Fibroblast of peridontal ligament (primary cell): ENCODE results near the gene GIPC2.

Source experiments
- DNase-seq: peaks from one replicate; pipeline ENCODE4 v3.0.0-alpha.2; 2010; ENCODE audit errors: extremely low read depth

GIPC2 gene

DNA sequence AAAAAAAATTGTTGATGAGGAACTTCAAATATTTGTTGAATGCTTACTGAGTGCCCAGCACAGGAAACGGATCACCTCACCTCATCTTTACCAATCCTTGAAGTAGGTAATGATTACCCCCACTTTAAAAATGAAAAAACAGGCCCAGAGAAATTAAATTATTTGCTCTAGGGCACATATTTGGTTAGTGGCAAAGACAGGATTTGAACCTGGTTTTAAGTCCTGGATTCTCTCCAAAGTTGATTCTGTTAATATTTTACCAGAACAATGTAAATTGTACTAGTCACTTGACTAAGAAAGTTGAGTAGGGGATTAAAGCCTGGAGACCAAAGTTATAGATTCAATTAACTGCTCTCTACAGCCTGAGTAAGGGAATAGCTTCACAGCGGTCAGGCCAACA is 97.9 kb downstream of the GIPC2 start:
- DNase-seq = no peak

GRCh38 chr1:78145105-78145580 is 99.4 kb downstream of the GIPC2 start:
- DNase-seq = peak; percentile 91

- DNase-seq = no peak
These were observed 100.5 kb downstream of the GIPC2 start for GRCh38 chr1:78146205-78146771.

DNA sequence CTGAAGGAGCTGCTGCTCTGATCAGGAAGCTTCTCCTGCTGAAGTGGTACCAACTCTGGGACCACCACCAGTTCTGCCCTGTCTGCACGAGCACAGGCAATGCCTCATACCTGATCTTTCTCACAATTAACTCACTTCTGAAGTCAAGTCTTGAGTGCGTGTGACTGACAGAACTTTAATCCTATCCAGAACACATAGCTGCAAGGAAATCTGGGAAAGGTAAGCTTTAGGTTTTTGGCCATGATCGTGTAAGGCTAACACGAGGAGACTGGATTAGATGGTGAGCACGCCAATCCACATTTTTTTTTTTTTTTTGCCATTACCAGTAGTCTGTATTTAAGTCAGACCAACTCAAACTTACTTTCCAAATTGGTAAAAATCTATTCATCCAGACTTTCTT is 101.3 kb downstream of the GIPC2 start:
- DNase-seq = no peak

DNA sequence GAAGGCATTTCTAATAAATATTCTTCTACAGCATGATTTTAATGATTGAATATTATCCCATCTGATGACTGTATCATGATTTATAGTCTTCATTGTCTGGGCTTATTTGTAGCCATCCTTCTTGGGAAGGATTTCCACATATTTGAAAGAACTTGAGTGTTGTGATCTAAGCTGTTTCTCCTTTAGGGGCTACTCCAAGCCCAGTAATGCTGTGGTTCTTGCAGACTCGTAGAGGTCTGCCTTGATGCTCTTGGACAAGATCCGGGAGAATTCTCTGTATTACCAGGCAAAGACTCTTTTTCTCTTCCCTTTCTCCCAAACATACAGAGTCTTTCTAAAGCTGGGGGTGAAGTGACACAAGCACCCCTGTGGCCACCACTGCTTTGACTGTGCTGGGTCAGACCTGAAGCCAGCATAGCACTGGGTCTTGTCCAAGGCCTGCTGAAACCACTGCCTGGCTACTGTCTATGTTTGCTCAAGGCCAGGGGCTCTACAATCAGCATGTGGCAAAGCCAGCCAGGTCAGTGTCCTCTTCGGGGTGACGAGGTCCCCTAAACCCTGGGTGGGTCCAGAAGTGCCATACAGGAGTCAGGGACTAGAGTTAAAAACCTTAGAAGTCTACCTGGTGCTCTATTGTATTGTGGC is 107.4 kb downstream of the GIPC2 start:
- DNase-seq = peak; percentile 57

- DNase-seq = no peak
These were observed 109.4 kb downstream of the GIPC2 start for GRCh38 chr1:78155121-78155520.

GRCh38 chr1:78156805-78157521 is 111.2 kb downstream of the GIPC2 start:
- DNase-seq = peak; percentile 95

DNA sequence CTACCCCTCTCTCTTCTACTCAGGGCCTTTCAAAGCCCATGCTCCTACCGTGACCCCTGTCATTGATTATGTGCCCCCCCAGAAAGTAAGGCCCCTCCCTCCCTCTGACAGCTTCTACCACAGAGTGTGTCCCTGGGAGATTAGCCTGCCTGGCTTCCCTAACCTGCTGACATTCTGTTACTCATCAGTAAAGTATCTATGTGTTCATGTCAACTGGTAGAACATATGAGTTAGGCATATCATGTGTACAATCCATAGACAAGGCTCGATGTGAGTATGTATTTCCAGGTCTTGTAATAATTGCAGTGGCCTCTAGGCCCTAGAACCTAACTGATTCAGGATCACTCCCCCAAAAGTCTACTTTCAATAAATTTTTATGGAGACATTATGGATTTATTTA is 120.0 kb downstream of the GIPC2 start:
- DNase-seq = no peak

DNA sequence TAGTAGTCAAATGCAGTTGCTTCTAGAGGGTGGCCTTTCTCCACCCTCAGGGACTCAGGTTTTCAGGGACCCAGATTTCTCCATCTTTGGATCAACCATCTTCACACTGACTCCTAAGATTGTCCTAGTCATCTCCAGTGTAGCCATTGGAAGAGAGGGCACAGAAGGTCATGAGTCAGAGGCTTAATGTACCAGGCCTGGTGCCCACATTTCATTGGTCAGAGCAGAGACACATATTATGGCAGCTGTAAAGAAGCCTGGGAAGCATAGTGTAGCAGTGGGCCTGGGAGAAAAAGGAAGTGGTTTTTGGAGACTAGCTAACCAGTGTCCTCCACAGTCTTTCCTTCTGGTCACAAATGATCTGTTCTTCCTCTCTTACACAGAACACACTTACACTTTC is 122.5 kb downstream of the GIPC2 start:
- no peak for DNase-seq

- DNase-seq = no peak
These were observed 125.1 kb downstream of the GIPC2 start for GRCh38 chr1:78170859-78171258.

- peak; percentile 45 for DNase-seq
These were observed 126.2 kb downstream of the GIPC2 start for GRCh38 chr1:78171736-78172590.

DNA sequence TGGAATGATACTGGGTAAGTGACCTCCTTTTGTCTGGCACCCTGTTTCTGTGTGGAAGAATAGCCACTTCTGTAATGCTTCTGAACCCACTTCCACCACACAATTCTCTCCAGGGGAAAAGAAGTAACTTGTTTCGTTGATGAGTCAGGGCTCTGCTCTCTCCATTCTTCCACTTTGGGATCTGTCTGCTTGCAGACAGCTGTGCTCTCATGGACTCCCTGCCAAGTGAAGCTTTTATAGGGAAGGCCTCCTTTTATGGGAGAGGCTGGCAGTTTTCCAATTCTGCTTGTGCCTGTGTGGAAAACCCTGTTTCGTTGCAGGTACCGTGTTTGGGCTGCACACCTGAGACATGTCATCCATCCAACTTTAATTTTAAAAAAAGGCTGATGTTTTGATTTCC is 130.7 kb downstream of the GIPC2 start:
- DNase-seq = peak; percentile 94

GRCh38 chr1:78177708-78178270 is 132.0 kb downstream of the GIPC2 start:
- DNase-seq = peak; percentile 28

DNA sequence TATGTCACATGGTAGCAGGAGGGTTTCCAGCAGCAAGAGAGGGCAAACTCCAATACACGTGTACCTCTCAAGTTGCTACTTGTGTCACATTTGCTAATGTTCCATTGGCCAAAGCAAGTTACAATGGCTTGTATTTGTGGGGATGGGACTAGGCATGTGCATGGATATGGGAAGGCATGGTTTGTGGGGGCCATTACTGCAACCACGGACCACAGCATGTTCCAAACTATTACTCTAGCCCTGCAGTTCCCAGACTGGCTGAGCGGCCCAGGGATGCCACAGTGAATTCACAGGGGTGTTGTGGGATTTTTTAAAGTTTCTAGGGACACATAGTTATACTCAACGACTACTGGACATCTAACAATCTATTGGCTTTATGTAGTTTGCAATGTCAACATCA is 133.1 kb downstream of the GIPC2 start:
- no peak for DNase-seq

- no peak for DNase-seq
These were observed 138.8 kb downstream of the GIPC2 start for GRCh38 chr1:78184460-78185072.
